Measurements from ENCODE around the gene DDX41.

The DDX41 gene

DNA sequence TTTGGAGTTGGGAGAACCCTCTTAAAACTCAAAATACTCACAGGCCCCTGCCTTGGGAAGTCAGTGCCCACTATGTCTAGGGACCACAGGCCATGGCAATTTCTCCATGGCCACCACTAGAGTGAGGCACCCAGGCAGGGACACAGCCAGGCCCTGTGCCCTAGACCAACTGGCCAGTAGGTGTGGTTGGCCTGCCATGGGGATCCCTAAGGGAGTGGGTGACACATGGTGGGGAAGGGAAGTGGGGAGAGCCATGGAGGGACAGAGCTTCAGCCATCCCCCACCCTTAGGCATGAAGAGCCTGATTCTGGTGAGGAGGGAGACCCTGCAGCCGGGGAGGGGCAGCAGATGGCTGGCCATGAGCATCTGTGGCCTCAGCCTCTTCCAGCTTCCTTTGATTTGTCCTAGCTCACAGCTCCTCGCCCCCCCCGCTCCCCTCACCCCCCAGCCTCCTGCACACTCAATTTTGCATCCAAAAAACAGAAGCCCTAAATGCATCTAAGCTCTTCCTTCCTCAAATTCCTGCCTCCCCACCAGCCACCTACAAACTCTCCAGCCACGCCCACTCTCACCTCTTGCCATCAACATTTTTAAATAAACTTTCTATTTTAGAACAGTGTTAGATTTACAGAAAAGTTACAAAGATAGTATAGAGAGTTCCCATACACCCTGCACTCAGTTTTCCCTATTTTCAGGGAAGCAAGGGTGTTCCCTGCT lies 41.8 kb downstream of the DDX41 start:
- DNase-seq (ENCODE audit: insufficient read length): no peak
- TF ChIP-seq TAF1 (IDR thresholded peaks at IDR 0.05; ENCODE audit: borderline replicate concordance, low read depth, low read length): no peak
- no peak for TF ChIP-seq POLR2A (IDR thresholded peaks at IDR 0.05; ENCODE audit: low read depth, low read length)
- TF ChIP-seq POLR2AphosphoS5 (IDR thresholded peaks at IDR 0.05; ENCODE audit: low read depth, low read length): no peak
- FAIRE-seq: no peak

DNA sequence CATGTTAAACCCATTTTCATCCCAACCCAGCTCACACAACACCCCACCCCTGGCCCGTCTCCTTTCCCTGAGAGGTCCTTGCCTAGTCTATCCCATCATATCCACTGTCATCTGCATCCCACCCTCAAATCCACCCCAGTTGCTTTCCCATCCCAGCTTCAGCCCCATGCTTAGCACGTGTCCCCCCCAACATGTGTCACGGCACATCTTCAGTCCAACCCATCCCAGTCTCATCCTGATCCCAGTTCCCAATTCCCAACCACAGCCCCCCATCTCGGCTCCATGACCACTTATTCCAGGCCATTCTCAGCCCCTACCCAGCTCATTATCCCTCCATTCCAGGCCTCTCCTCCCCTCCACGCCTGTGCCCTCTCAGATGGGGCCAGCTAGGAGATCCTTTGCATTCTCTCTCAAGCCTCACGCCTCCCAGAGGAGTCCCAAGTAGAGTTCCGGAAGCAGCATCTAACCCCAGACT lies 42.7 kb downstream of the DDX41 start:
- FAIRE-seq: no peak
- TF ChIP-seq TAF1 (IDR thresholded peaks at IDR 0.05; ENCODE audit: borderline replicate concordance, low read depth, low read length): no peak
- no peak for TF ChIP-seq POLR2A (IDR thresholded peaks at IDR 0.05; ENCODE audit: low read depth, low read length)
- no peak for TF ChIP-seq POLR2AphosphoS5 (IDR thresholded peaks at IDR 0.05; ENCODE audit: low read depth, low read length)
- no peak for DNase-seq (ENCODE audit: insufficient read length)

DNA sequence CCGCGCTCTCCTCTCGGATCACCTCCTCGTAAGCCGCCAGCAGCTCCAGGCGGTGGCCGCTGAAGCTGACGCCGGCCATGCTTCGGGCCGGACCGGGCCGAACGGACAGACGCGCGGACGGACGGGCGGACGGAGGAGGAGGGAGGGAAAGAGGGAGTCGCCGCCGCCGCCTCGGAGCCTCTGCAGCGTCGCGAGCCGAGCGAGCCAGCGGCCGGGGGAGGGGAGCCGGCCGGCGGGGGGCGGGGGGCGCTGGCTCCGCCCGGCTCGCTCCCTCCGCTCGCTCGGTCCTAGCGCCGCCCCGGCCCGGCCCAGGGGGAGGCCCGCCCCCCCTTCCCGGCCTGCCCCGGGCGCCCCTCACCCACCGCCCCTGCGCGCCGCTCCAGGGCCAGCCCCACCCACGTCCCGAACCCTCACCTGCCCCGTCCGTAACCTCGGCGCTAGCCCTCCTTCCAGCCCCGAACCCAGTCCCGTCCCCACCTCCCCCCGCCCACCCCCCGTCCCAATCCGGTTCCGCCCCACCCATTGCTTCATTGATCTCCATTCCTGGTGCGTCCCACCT lies 43.2 kb downstream of the DDX41 start, which contains the start of gene DBN1:
Gene DBN1, minus strand, starts transcription at position 192 of the 559 bp plus-strand sequence. Its CDS starts 113 bp downstream, at position 79.
- no peak for FAIRE-seq
- TF ChIP-seq POLR2A (IDR thresholded peaks at IDR 0.05; ENCODE audit: low read depth, low read length) (no peak), POLR2AphosphoS5 (IDR thresholded peaks at IDR 0.05; ENCODE audit: low read depth, low read length) (no peak), TAF1 (IDR thresholded peaks at IDR 0.05; ENCODE audit: borderline replicate concordance, low read depth, low read length) (no peak)
- DNase-seq (ENCODE audit: insufficient read length): peak; percentile 77

DNA sequence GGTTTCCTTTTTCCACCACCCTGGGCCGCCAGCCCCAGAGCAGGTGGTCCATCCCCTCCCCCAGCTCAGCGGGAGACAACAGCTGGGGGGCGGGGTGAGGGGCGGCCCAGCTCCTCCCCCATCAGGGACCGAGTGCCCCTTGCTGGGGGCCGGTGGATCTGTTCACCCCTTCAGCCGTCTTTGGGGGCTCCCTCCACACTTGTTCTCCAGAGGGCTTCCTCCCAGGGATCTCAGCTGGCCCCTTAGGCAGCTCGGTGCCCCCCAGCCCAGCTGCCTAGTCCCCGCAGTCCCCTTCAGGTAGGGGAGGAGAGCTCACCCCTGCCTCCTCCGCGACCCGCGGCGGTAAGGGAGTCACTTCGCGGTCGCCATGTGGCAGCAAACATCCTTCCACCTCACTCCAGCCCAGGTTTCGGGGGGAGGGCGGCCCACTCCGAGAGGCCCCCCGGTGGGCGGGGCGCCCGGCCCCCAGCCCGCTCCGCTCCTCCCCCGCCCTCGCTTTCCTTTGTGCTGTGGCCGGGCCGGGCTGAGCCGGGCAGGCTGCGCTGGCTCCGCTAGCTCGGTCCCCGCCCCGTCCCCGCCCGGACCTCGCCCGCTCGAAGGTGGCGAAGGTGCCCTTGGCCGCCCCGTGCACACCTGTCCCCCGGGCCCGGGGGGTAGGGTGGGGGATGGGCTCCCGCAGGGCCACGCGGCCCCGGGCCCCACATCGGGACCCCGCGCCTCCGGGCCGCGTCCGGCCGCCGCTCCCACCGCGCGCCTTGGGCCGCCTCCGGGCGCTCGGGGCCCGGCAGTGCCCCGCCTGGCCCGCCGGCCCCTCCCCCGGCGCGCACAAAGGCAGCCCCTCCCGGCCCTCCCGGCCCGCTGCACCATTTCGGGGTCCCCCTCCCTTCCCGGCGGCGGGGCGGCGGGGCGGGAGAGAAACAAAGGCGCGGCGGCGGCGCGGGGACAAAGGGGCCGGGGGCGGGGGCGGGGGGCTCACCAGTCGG lies 44.0 kb downstream of the DDX41 start:
- FAIRE-seq (no peak), DNase-seq (ENCODE audit: insufficient read length) (peak; percentile 77)
- no peak; the same call in 1 of the 2 replicates for TF ChIP-seq POLR2A (IDR thresholded peaks at IDR 0.05; ENCODE audit: low read depth, low read length)
- no peak for TF ChIP-seq POLR2AphosphoS5 (IDR thresholded peaks at IDR 0.05; ENCODE audit: low read depth, low read length)
- TF ChIP-seq TAF1 (IDR thresholded peaks at IDR 0.05; ENCODE audit: borderline replicate concordance, low read depth, low read length): no peak

DNA sequence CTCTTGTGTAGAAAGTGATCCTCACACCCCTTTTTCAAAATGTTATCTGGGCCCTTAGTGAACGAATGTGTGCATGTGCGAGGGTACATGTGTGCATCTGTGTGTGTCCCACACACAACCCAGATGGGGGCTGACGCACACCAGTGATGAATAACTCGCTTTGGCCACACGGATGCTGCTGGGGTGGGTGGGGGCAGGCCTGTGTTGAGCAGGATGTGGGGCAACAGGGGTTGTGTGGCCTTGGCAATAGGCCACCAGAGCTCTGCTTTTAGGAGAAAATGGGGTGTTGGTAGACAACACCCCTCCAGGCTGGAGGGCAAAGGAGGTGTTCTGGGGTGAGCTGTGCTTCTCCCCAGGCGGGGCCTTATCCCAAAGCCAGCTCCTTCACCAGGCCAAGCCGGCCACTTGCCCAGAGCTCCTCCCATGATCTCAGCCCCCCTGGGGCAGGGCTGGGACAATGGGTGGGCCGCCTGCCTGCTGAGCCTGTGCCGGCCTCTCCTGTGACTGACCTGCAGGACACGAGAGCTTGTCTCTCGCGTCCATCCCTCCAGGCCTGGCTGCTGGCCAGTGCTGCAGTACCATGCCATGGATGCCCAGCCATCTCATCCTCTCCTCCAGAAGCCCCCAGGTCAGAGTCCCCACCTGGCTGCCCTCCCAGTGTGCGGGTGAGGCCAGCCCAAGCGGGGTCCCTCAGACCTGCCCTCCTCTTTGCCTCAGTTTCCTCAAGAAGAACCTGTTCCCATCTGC lies 45.0 kb downstream of the DDX41 start:
- FAIRE-seq (no peak), DNase-seq (ENCODE audit: insufficient read length) (no peak)
- no peak for TF ChIP-seq TAF1 (IDR thresholded peaks at IDR 0.05; ENCODE audit: borderline replicate concordance, low read depth, low read length)
- no peak for TF ChIP-seq POLR2AphosphoS5 (IDR thresholded peaks at IDR 0.05; ENCODE audit: low read depth, low read length)
- no peak for TF ChIP-seq POLR2A (IDR thresholded peaks at IDR 0.05; ENCODE audit: low read depth, low read length)

DNA sequence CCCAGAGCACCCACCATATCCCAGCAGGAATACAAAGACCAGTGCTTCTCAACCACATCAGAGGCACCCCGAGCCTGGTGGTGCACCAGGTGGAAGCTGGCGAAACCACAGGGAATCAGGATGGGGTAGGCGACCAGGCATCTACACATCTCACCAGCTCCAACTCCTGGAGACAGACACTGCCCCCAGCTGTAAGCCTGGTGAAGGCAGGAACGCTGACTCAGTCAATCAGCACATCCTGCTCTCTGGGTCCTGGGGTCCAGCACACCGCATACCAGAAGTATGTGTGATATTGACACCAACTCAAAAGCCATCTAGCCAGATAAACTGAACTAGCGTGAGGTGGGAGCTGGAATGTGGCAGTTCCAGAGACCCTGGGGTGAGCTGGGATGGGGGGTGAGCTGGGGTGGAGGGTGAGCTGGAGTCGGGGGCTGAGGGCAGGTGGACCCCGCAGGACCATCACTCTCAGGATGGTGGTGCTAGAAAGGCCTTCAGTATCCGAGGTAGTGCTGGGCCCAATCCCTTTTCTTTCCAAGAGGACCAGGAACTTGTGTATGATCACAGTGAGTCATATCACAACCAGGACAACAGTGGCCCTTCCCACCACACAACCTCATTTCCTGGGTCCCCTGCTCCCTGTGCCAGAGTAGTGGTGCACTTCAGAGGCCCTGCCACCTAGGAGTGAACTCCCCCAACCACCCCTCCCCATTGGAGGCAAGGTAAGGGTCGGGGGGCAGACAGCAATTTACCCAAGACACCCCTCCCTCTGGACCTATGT lies 45.8 kb downstream of the DDX41 start:
- FAIRE-seq (no peak), DNase-seq (ENCODE audit: insufficient read length) (no peak)
- TF ChIP-seq POLR2A (IDR thresholded peaks at IDR 0.05; ENCODE audit: low read depth, low read length) (no peak), POLR2AphosphoS5 (IDR thresholded peaks at IDR 0.05; ENCODE audit: low read depth, low read length) (no peak), TAF1 (IDR thresholded peaks at IDR 0.05; ENCODE audit: borderline replicate concordance, low read depth, low read length) (no peak)

DNA sequence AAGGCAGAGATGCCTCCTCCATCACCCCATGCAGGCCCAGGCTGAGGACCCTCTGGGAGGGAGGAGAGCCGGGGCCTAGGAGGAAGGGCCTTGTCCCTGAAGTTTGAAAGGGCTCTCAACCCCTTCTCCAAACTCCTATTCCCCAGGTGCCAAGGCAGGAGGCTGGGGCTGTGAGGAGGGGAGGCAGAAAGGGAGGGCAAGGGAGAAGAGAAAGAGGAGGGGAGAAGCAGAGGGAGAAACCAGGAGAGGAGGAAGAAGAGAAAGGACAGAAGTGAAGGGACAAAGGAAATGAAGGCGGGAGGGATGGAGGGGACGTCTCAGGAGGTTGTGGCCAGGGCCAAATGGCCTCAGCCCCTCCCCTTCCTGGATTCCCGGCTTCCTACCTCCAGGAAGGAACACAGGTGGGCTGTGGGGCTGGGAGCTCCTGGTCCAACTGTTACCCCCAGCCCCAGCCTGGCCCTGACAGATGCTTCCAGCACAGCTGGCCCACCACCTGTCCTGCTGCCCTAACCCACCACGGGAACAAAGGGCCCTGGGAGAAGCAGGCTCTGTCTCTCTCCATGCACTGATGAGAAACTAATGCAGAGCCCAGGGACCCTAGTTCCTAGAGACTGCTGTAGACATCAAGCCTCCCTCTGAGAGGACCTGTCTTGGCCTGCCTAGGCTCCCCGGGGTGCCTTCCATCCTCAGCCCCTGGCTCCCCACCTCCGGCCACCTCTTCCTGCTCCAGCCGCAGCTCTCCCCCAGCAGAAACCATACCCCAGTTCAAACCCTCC lies 46.8 kb downstream of the DDX41 start:
- FAIRE-seq (no peak), DNase-seq (ENCODE audit: insufficient read length) (no peak)
- TF ChIP-seq POLR2AphosphoS5 (IDR thresholded peaks at IDR 0.05; ENCODE audit: low read depth, low read length): no peak
- no peak for TF ChIP-seq TAF1 (IDR thresholded peaks at IDR 0.05; ENCODE audit: borderline replicate concordance, low read depth, low read length)
- TF ChIP-seq POLR2A (IDR thresholded peaks at IDR 0.05; ENCODE audit: low read depth, low read length): no peak

DNA sequence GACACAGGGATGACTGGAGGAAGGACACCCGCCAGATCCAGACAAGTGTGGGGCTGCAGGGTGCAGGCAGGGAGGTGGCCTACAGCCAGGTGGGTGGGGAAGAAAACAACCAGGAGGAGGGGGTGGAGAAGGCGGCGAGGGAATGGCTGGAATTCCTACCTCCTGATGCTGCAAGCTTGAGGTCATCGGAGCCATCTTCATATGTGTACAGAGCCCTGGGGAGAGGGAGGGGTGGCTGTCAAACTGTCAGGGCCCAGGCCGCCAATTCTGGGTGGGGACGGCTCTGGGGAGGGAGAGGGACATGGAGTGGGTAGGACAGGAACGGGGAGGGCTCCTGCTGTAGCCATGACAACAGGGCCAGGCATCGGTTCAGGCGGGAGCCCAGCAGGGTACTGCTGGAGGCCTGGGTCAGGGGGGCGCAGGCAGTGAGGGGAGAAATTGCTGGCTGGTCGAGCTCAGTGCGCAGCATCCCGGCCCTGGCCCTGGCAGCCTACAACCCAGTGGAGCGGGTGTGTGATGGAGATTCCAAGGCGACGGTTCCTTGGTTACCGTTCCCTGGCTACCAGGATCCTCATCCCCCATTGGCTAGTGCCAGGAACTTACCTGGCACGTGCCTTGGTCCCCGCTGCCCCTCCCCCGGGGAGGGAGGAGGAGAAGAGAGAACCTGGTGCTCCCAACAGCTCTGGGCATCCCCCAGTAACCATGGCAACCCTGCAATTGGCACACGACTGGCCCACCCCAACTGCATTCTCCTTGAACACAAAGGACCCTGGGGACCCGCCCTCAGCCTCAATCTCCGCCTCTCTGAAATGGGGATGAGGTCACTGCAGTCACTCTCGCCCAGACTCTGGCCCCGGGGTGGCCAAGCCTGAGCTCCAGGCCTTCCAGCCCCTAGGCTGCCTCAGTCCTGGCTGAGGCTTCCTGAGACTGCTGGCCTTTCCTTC lies 47.8 kb downstream of the DDX41 start:
- FAIRE-seq (no peak), DNase-seq (ENCODE audit: insufficient read length) (no peak)
- TF ChIP-seq POLR2A (IDR thresholded peaks at IDR 0.05; ENCODE audit: low read depth, low read length) (no peak; the same call in 1 of the 2 replicates), POLR2AphosphoS5 (IDR thresholded peaks at IDR 0.05; ENCODE audit: low read depth, low read length) (no peak)

DNA sequence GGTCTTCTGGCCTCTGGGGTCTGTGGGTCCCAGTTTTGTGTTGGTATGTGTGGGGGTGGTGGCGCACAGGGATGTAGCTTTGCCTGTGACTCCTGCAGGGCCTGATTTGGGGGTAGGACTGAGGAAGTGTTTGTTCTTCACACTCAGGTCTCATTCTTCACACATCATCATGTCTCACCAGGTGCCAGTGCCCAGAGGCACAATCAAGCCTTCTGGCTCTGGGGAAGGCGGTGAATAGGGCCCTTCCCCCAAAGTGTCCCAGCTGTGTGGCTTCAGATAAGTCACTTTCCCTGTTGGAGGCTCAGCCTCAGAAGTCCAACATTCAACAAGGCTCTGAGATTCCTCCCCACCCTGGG lies 48.5 kb downstream of the DDX41 start:
- TF ChIP-seq POLR2AphosphoS5 (IDR thresholded peaks at IDR 0.05; ENCODE audit: low read depth, low read length): no peak
- no peak for TF ChIP-seq TAF1 (IDR thresholded peaks at IDR 0.05; ENCODE audit: borderline replicate concordance, low read depth, low read length)
- TF ChIP-seq POLR2A (IDR thresholded peaks at IDR 0.05; ENCODE audit: low read depth, low read length): no peak
- DNase-seq (ENCODE audit: insufficient read length) (no peak), FAIRE-seq (no peak)
